Osteocyte (in vitro differentiated cells): ENCODE data around the gene VMP1. TPM values are rescaled to one million over a fixed set of nuclear protein-coding genes. Genes with fewer than 3 reads are reported as not detected.
"Not testable (repeated sequence)": the region's sequence is repeated elsewhere in the genome, so short reads cannot be mapped to it uniquely, and the experiment has no call there.

ENCODE experiments used
- DNase-seq: peaks from one replicate; pipeline ENCODE4 v3.0.0; 2021; ENCODE audit warnings: mixed read lengths; ENCODE audit not compliant: unreplicated experiment; ENCODE audit errors: extremely low spot score
- H3K27ac Mint-ChIP-seq: one replicate; pipeline ENCODE4 v1.8.0; 2021; ENCODE audit warnings: mild to moderate bottlenecking, mixed read lengths; ENCODE audit not compliant: unreplicated experiment
- H3K27me3 Mint-ChIP-seq: one replicate; pipeline ENCODE4 v1.8.0; 2021; ENCODE audit warnings: mixed read lengths; ENCODE audit not compliant: unreplicated experiment
- H3K36me3 Mint-ChIP-seq: one replicate; pipeline ENCODE4 v1.8.0; 2021; ENCODE audit warnings: mixed read lengths; ENCODE audit not compliant: unreplicated experiment
- H3K4me1 Mint-ChIP-seq: one replicate; pipeline ENCODE4 v1.8.0; 2021; ENCODE audit warnings: mixed read lengths; ENCODE audit not compliant: unreplicated experiment
- H3K4me3 Mint-ChIP-seq: one replicate; pipeline ENCODE4 v1.8.0; 2021; ENCODE audit warnings: mild to moderate bottlenecking, moderate library complexity, mixed read lengths; ENCODE audit not compliant: unreplicated experiment
- H3K9me3 Mint-ChIP-seq: one replicate; pipeline ENCODE4 v1.8.0; 2021; ENCODE audit warnings: mixed read lengths; ENCODE audit not compliant: unreplicated experiment
- total RNA-seq: library from RNA; stranded (reverse); gene quantifications from 2 replicates; pipeline ENCODE4 v1.2.1, GENCODE V29; 2021
- TF ChIP-seq, protein P1 (sequence below): fragments of 200-600 bp; sonication (generic); IDR thresholded peaks from 2 replicates; pipeline ENCODE4 v1.5.0; 2021; ENCODE audit warnings: antibody characterized with exemption, mild to moderate bottlenecking, moderate library complexity

VMP1 gene
- total RNA-seq, 1 donor from 2014 or later, result 468 TPM

DNA sequence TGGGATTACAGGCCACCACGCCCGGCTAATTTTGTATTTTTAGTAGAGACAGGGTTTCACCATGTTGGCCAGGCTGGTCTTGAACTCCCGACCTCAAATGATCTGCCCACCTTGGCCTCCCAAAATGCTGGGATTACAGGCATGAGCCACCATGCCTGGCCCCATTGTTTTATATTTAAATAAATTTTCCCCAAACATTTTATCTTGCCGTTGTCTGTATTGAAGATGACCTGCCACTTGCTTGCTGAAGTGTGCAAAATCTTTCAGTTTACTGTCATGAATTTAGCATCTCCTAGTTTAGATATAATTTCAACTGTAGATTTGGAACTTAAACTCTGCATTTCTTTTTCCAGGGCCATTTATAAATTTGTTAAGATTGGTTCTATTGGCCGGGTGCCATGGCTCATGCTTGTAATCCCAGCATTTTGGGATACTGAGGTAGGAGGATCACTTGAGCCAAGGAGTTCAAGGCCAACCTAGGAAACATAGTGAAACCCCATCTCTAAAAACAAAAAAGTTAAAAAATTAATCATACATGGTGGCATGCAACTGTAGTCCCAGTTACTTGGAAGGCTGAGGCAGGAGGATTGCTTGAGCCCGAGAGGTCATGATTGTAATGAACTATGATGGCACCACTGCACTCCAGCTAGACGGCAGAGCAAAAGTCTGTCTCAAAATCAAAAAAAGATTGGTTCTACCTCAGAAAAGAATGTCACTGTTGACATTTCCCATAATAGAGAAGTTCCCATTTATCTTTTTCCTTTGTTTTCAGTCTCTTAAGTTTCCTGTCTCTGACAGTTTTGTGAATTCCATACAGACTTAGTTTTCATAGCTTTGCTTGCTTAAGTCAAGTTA is 84.4 kb downstream of the VMP1 start:
- TF ChIP-seq, protein P1, sequence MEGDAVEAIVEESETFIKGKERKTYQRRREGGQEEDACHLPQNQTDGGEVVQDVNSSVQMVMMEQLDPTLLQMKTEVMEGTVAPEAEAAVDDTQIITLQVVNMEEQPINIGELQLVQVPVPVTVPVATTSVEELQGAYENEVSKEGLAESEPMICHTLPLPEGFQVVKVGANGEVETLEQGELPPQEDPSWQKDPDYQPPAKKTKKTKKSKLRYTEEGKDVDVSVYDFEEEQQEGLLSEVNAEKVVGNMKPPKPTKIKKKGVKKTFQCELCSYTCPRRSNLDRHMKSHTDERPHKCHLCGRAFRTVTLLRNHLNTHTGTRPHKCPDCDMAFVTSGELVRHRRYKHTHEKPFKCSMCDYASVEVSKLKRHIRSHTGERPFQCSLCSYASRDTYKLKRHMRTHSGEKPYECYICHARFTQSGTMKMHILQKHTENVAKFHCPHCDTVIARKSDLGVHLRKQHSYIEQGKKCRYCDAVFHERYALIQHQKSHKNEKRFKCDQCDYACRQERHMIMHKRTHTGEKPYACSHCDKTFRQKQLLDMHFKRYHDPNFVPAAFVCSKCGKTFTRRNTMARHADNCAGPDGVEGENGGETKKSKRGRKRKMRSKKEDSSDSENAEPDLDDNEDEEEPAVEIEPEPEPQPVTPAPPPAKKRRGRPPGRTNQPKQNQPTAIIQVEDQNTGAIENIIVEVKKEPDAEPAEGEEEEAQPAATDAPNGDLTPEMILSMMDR, result no peak
- DNase-seq, result no peak
- Mint-ChIP-seq H3K4me3 (peak overlapping the region; percentile 12), H3K27ac (peak overlapping the region; percentile 91), H3K27me3 (no peaks in the 10 kb centered on the region), H3K36me3 (peaks cover 13% of the 10 kb centered on the region), H3K4me1 (peaks cover 48% of the 10 kb centered on the region), H3K9me3 (peaks cover 4% of the 10 kb centered on the region)

DNA sequence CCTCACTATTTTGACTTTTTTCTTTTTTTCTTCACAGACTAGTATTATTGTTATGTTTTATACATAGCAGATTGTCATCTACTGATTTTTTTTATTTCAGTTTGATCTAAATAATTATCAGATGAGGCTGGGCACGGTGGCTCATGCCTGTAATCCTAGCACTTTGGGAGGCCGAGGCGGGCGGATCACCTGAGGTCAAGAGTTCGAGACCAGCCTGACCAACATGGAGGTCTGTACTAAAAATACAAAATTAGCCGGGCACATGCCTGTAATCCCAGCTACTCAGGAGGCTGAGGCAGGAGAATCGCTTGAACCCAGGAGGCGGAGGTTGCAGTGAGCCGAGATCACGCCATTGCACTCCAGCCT is 85.0 kb downstream of the VMP1 start:
- H3K9me3 Mint-ChIP-seq, H3K27me3 Mint-ChIP-seq, DNase-seq: not testable (repeated sequence)
- Mint-ChIP-seq H3K4me3 (peak overlapping the region; percentile 12), H3K4me1 (peaks cover 48% of the 10 kb centered on the region), H3K27ac (peak overlapping the region; percentile 91), H3K36me3 (peaks cover 13% of the 10 kb centered on the region)

DNA sequence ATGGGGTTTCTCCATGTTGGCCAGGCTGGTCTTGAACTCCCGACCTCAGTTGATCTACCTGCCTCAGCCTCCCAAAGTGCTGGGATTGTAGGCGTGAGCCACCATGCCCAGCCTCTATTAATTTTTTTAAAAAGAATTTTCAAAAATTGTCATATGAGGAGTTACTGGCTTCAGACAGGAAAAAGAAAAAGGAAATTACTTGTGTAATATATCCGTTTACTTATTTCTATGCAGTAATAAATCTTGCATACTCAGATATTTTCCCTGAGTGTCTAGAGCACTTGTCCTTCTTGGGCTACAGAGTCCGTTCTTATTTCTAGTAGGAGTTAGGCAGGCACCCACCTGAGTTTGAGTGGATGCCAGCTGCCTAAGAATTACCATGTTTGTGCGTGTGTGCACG is 85.8 kb downstream of the VMP1 start:
- TF ChIP-seq, protein P1, result no peak
- Mint-ChIP-seq H3K27ac (no peak overlapping the region), H3K36me3 (peaks cover 13% of the 10 kb centered on the region), H3K4me1 (peaks cover 50% of the 10 kb centered on the region), H3K9me3 (peaks cover 4% of the 10 kb centered on the region), H3K4me3 (no peak overlapping the region), H3K27me3 (no peaks in the 10 kb centered on the region)
- DNase-seq, result no peak

DNA sequence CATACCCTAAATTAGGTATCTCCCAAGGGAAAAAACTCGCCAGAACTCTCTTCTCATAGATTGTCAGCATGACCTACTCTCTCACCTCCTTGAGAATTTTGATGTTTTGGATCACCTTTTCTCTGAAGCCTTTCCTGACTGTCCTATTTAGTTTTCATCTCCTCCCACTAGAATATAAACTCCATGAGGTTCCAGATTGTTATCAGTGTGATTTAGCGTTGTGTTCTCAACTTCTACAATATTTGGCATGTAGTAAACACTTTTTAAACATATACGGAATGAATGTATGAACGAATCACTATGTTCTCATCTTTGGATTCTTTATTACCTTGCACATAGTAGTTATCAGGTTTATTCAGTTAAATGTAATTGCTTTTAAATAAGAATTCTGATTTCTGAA is 88.7 kb downstream of the VMP1 start:
- peaks cover 4% of the 10 kb centered on the region for H3K9me3 Mint-ChIP-seq
- no peaks in the 10 kb centered on the region for H3K27me3 Mint-ChIP-seq
- peaks cover 10% of the 10 kb centered on the region for H3K36me3 Mint-ChIP-seq
- DNase-seq, result no peak
- TF ChIP-seq, protein P1, result no peak
- peaks cover 44% of the 10 kb centered on the region for H3K4me1 Mint-ChIP-seq
- no peak overlapping the region for H3K4me3 Mint-ChIP-seq
- peak overlapping the region; percentile 89 for H3K27ac Mint-ChIP-seq

DNA sequence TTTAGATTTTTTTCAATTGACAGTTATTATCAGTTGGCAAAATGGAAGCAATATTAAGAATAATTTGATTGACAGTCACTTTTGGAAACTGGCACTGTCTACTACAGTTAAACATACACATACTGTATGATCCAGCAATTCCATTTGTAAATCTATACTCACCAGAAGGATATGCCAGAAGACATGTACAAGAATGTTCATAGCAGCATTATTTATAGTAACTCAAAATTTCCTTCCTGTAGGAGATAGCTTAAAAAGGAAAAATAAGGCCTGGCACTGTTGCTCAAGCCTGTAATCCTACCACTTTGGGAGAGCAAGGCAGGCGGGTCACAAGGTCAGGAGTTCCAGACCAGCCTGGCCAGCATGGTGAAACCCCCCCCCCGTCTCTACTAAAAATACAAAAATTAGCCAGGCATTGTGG is 89.3 kb downstream of the VMP1 start:
- Mint-ChIP-seq H3K4me1 (peaks cover 42% of the 10 kb centered on the region), H3K27ac (peak overlapping the region; percentile 89), H3K4me3 (no peak overlapping the region), H3K36me3 (peaks cover 8% of the 10 kb centered on the region), H3K9me3 (peaks cover 4% of the 10 kb centered on the region), H3K27me3 (no peaks in the 10 kb centered on the region)
- TF ChIP-seq, protein P1, result no peak
- no peak for DNase-seq
